Measurements from ENCODE around the gene RNU5B-1. TPM values are rescaled to one million over a fixed set of nuclear protein-coding genes. Genes with fewer than 3 reads are reported as not detected.
A peak's percentile ranks its signal among the peaks of the same experiment; 100 is the strongest.
"Not testable (repeated sequence)": the region's sequence is repeated elsewhere in the genome, so short reads cannot be mapped to it uniquely, and the experiment has no call there.

Gene RNU5B-1
- total RNA-seq, 4 donors from 2014 or later: not detected

DNA sequence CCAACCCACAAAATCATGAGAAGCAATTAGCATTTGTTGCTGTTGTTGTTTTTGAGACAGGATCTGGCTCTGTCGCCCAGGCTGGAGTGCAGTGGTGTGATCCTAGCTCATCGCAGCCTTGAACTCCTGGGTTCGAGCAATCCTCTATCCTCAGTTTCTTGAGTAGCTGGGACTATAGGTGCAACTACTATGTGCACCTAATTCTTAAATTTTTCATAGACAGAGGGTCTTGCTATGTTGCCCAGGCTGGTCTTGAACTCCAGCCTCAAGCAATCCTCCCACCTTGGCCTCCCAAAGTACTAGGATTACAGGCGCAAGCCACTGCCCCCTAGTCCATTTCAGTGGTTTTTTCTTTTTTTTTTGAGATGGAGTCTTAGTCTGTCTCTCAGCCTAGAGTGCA lies 36.1 kb upstream of the RNU5B-1 start:
- TF ChIP-seq, protein P1, sequence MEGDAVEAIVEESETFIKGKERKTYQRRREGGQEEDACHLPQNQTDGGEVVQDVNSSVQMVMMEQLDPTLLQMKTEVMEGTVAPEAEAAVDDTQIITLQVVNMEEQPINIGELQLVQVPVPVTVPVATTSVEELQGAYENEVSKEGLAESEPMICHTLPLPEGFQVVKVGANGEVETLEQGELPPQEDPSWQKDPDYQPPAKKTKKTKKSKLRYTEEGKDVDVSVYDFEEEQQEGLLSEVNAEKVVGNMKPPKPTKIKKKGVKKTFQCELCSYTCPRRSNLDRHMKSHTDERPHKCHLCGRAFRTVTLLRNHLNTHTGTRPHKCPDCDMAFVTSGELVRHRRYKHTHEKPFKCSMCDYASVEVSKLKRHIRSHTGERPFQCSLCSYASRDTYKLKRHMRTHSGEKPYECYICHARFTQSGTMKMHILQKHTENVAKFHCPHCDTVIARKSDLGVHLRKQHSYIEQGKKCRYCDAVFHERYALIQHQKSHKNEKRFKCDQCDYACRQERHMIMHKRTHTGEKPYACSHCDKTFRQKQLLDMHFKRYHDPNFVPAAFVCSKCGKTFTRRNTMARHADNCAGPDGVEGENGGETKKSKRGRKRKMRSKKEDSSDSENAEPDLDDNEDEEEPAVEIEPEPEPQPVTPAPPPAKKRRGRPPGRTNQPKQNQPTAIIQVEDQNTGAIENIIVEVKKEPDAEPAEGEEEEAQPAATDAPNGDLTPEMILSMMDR (IDR thresholded peaks at IDR 0.05): no peak
- no peak for TF ChIP-seq POLR2A (IDR thresholded peaks at IDR 0.05)
- Histone ChIP-seq H3K9me3 (no peaks in the 10 kb centered on the region), H3K27ac (no peak overlapping the region), H3K4me1 (peaks cover 3 to 4% of the 10 kb centered on the region in 2 donors), H3K4me3 (replicated peaks in 1 of 3) (no peak overlapping the region), H3K27me3 (no peaks in the 10 kb centered on the region), H3K36me3 (no peaks in the 10 kb centered on the region)
- WGBS, 2 donors: 97 to 98% methylated on average over 4 of the region's 4 CpGs
- DNase-seq: no peak
- intact Hi-C loops (cut with DNase I): loop anchor here (5.0 kb wide), 1 partner anchor 76 kb away; no protein-coding TSS in a partner anchor

DNA sequence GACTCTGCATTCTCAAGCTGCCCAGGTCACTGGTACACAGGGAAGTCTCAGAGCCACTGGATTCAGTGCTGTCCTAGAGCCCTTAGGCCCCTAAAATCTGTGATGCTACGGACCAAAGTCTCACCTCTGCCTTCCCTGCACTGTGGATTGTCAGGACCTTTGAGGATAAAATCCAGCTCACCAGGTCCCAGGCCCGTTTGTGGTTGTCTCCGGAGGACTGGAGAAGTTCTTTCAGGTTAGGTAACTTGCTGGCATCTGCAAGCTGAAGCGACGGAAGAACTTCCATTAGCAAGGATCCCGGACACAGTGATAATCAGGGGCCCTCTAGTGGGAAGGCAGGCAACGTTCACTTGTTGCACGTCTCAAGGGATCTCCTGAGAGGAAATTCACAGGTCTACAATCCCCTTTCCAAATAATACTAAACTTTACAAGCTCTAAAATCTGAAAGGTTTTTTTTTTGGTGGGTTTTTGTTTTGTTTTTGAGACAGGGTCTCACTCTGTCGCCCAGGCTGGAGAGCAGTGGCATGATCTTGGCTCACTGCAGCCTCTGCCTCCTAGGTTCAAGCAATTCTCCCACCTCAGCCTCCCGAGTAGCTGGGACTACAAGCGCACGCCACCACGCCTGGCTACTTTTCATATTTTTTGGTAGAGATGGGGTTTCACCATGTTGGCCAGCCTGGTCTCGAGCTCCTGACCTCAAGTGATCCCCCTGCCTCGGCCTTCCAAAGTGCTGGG lies 33.5 kb upstream of the RNU5B-1 start:
- TF ChIP-seq, protein P1 (IDR thresholded peaks at IDR 0.05): peak; percentile 59 to 86 (median 82)
- H3K27me3 ChIP-seq; H3K4me1 ChIP-seq; H3K4me3 ChIP-seq (replicated peaks in 1 of 3); H3K27ac ChIP-seq; intact Hi-C loops (cut with DNase I); H3K9me3 ChIP-seq; H3K36me3 ChIP-seq: not testable (repeated sequence)
- WGBS, 2 donors: 48 to 49% methylated on average over 15 of the region's 15 CpGs
- peak; percentile 79 to 85 for DNase-seq

DNA sequence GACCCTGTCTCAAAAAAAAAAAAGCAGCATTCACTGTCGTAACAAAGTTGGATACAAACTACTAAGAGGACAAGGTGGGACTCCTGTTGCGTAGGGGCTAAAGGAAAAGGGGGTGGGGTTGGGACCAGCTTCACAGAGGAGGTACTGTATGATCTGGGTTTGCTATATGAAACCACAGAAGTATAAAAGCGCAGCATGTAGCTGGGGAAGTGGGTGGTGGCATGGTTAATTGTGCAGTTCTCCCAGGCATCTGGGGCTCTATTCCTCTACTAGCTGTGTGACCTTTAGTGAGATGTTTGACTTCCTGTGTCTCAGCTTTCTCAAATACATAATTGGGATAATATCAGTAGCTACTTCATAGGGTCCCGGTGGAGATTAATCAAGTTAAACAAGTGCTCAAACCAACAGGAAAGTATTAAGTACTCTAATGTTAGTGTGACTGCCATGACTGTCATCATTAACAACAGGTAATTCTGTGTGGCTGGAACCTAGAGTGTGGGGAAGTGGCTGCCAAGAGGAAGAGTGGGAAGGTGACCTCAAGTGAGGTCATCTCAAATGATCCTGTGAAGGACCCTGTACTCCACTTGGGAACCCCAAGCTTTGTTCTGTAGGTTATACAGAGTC lies 29.3 kb upstream of the RNU5B-1 start:
- intact Hi-C loops (cut with DNase I): no loop called here
- WGBS, 2 donors: 85 to 90% methylated on average over 4 of the region's 4 CpGs
- no peak for TF ChIP-seq POLR2A (IDR thresholded peaks at IDR 0.05)
- TF ChIP-seq, protein P1 (IDR thresholded peaks at IDR 0.05): no peak
- Histone ChIP-seq H3K4me1 (peaks cover 3 to 4% of the 10 kb centered on the region in 2 donors), H3K4me3 (replicated peaks in 1 of 3) (no peak overlapping the region), H3K9me3 (no peaks in the 10 kb centered on the region), H3K27me3 (no peaks in the 10 kb centered on the region), H3K27ac (no peak overlapping the region), H3K36me3 (no peaks in the 10 kb centered on the region)
- DNase-seq: no peak

DNA sequence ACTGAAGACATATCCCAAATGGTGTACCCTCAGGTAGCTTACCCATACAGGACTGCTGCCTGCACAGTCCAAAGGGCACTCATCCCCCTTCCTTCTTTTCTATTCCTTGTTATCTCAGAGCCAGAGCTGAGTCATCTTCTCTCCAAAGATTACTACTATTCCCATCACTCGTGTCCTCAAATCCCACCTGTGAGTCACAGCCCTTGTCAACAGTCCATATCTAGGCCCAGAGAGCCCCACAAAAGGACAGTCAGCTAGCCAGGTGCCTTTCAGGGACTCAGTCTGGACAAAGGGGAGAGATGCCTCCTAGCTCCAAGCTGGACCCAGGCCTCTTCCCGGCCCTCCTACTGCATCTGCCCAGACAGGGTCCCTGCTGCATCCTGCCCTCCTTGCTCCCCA lies 28.8 kb upstream of the RNU5B-1 start:
- no peaks in the 10 kb centered on the region for H3K9me3 ChIP-seq
- DNase-seq: no peak
- H3K27me3 ChIP-seq: no peaks in the 10 kb centered on the region
- 85 to 90% methylated on average over 2 of the region's 2 CpGs for WGBS, 2 donors
- intact Hi-C loops (cut with DNase I): no loop called here
- peaks cover under 1 to 2% of the 10 kb centered on the region in 2 donors for H3K4me1 ChIP-seq
- H3K27ac ChIP-seq: no peak overlapping the region
- no peaks in the 10 kb centered on the region for H3K36me3 ChIP-seq
- no peak for TF ChIP-seq POLR2A (IDR thresholded peaks at IDR 0.05)
- TF ChIP-seq, protein P1 (IDR thresholded peaks at IDR 0.05): no peak
- no peak overlapping the region for H3K4me3 ChIP-seq (replicated peaks in 1 of 3)

DNA sequence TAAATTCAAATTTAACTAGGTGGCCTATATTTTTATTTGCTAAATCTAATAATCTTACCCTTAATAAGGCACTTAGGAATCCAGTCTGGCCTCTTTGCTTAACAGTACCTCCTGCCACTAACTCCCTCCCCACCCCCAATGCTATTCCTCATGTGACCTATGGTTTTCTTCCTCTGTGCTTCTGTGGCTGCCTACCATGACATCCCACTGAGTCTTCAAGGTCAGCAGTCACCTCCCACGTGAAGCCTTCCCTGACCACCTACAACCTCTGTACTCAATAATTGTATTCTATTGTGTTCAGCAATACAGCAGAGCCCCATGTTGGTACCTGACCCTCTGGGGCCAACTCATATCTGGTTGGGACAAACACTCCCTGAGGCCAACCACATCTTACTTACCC lies 27.5 kb upstream of the RNU5B-1 start:
- TF ChIP-seq, protein P1 (IDR thresholded peaks at IDR 0.05): no peak
- TF ChIP-seq POLR2A (IDR thresholded peaks at IDR 0.05): no peak
- intact Hi-C loops (cut with DNase I): no loop called here
- H3K4me3 ChIP-seq (replicated peaks in 1 of 3): no peak overlapping the region
- no peaks in the 10 kb centered on the region for H3K36me3 ChIP-seq
- H3K27me3 ChIP-seq: no peaks in the 10 kb centered on the region
- 57 to 71% methylated on average over 1 of the region's 1 CpG for WGBS, 2 donors
- H3K4me1 ChIP-seq: no peaks in the 10 kb centered on the region
- no peaks in the 10 kb centered on the region for H3K9me3 ChIP-seq
- H3K27ac ChIP-seq: no peak overlapping the region
- DNase-seq: no peak

Data from thyroid gland (tissue), 4 donors.